ENCODE results near the gene KNOP1.
A peak's percentile ranks its signal among the peaks of the same experiment; 100 is the strongest.

KNOP1 gene

GRCh38 chr16:19717741-19718623 lies at the start of gene KNOP1, which contains the start of gene IQCK:
TSS of gene KNOP1 (minus strand) at chr16:19718227. CDS start at chr16:19715035, 3,192 bp downstream.
TSS of gene IQCK (plus strand) at chr16:19718271. CDS start at chr16:19718307, 36 bp downstream.
- DNase-seq (ENCODE audit: low read depth in 2 of 3, low spot score in 1 of 3): peak; percentile 79 to 89 (median 79)

GRCh38 chr16:19767497-19767896 lies 49.5 kb upstream of the KNOP1 start:
- no peak for DNase-seq (ENCODE audit: low read depth in 2 of 3, low spot score in 1 of 3)

- DNase-seq (ENCODE audit: low read depth in 2 of 3, low spot score in 1 of 3): no peak
Observed at GRCh38 chr16:19766988-19767387, 49.0 kb upstream of the KNOP1 start.

GRCh38 chr16:19766554-19766884 lies 48.5 kb upstream of the KNOP1 start:
- DNase-seq (ENCODE audit: low read depth in 2 of 3, low spot score in 1 of 3): no peak

GRCh38 chr16:19765860-19766553 lies 48.0 kb upstream of the KNOP1 start:
- no peak for DNase-seq (ENCODE audit: low read depth in 2 of 3, low spot score in 1 of 3)

- DNase-seq (ENCODE audit: low read depth in 2 of 3, low spot score in 1 of 3): no peak
Observed at GRCh38 chr16:19760356-19761060, 42.5 kb upstream of the KNOP1 start.

- no peak for DNase-seq (ENCODE audit: low read depth in 2 of 3, low spot score in 1 of 3)
Observed at GRCh38 chr16:19757762-19758595, 40.0 kb upstream of the KNOP1 start.

GRCh38 chr16:19757026-19757425 lies 39.0 kb upstream of the KNOP1 start:
- no peak for DNase-seq (ENCODE audit: low read depth in 2 of 3, low spot score in 1 of 3)

GRCh38 chr16:19755268-19755667 lies 37.2 kb upstream of the KNOP1 start:
- DNase-seq (ENCODE audit: low read depth in 2 of 3, low spot score in 1 of 3): no peak

- no peak for DNase-seq (ENCODE audit: low read depth in 2 of 3, low spot score in 1 of 3)
Observed at GRCh38 chr16:19754644-19755036, 36.6 kb upstream of the KNOP1 start.

GRCh38 chr16:19753815-19754643 lies 36.0 kb upstream of the KNOP1 start:
- no peak for DNase-seq (ENCODE audit: low read depth in 2 of 3, low spot score in 1 of 3)

GRCh38 chr16:19751478-19752385 lies 33.7 kb upstream of the KNOP1 start:
- DNase-seq (ENCODE audit: low read depth in 2 of 3, low spot score in 1 of 3): no peak

- no peak for DNase-seq (ENCODE audit: low read depth in 2 of 3, low spot score in 1 of 3)
Observed at GRCh38 chr16:19749571-19750080, 31.6 kb upstream of the KNOP1 start.

- no peak for DNase-seq (ENCODE audit: low read depth in 2 of 3, low spot score in 1 of 3)
Observed at GRCh38 chr16:19748389-19749168, 30.6 kb upstream of the KNOP1 start.

- no peak for DNase-seq (ENCODE audit: low read depth in 2 of 3, low spot score in 1 of 3)
Observed at GRCh38 chr16:19746561-19746960, 28.5 kb upstream of the KNOP1 start.

GRCh38 chr16:19745286-19746010 lies 27.4 kb upstream of the KNOP1 start:
- DNase-seq (ENCODE audit: low read depth in 2 of 3, low spot score in 1 of 3): no peak

- no peak for DNase-seq (ENCODE audit: low read depth in 2 of 3, low spot score in 1 of 3)
Observed at GRCh38 chr16:19744670-19745069, 26.6 kb upstream of the KNOP1 start.

All from stimulated activated CD4-positive, alpha-beta T cell treated with anti-CD3 and anti-CD28 coated beads, Interleukin-12 subunit alpha, Interleukin-12 subunit beta, amount 100 ng/mL, for 48 hours (primary cell).